Prostate gland (tissue), 2 donors: ENCODE results near the gene PRKD1. TPM values are rescaled to one million over a fixed set of nuclear protein-coding genes. Genes with fewer than 3 reads are reported as not detected.

ENCODE experiments used
- DNase-seq: peaks from one replicate; pipeline ENCODE4 v3.0.0-alpha.2; 2019; ENCODE audit warnings: low spot score
- H3K27ac ChIP-seq, 2 donors: fragments of 200-600 bp; sonication (generic); 2 replicates each; pipeline ENCODE4 v1.5.1; 2017 to 2019
- H3K27me3 ChIP-seq: fragments of 200-600 bp; sonication (generic); replicated peaks from 2 replicates; pipeline ENCODE4 v1.5.1; 2019; ENCODE audit not compliant: insufficient read depth
- H3K36me3 ChIP-seq, 2 donors: fragments of 200-600 bp; sonication (generic); 1 replicate in 1 of 2; 2 replicates in 1 of 2; pipeline versions ENCODE4 v1.5.1 to v1.8.1; 2017 to 2019
- H3K4me1 ChIP-seq: fragments of 200-600 bp; sonication (generic); replicated peaks from 2 replicates; pipeline ENCODE4 v1.5.1; 2019
- H3K4me3 ChIP-seq, 2 donors: fragments of 200-600 bp; sonication (generic); 2 replicates each; pipeline ENCODE4 v1.5.1; 2017 to 2019
- H3K9me3 ChIP-seq: fragments of 200-600 bp; sonication (generic); 2 replicates; pipeline ENCODE4 v1.5.1; 2017
- POLR2A ChIP-seq: fragments of 450-650 bp; IDR thresholded peaks from one replicate; pipeline ENCODE4 v1.6.1; 2016; ENCODE audit warnings: antibody characterized with exemption, mild to moderate bottlenecking
- POLR2AphosphoS5 ChIP-seq: sonication (generic); formaldehyde crosslinking; IDR thresholded peaks from one replicate; pipeline ENCODE4 v1.6.1; 2017; ENCODE audit warnings: antibody characterized with exemption
- WGBS: methylation state at CpG from one replicate; pipeline ENCODE4 v1.1.5; 2018; 5-methylcytosine and 5-hydroxymethylcytosine counted together
- intact Hi-C: fragments of 100-400 bp; cut with DNase I; formaldehyde crosslinking; loops from one replicate; pipeline ENCODE4 v1.14.2; 2022
- total RNA-seq, 2 donors: library from RNA; depleted of rRNA; stranded (reverse); fragments of >200 nt; gene quantifications; one replicate each; pipeline ENCODE4 v1.1.0, GENCODE V29; 2016
- TF ChIP-seq, protein P1 (sequence below), 4 experiments: fragments of 200-600 bp in 2 of 4; fragments of 450-650 bp in 2 of 4; sonication (generic) in 2 of 4; IDR thresholded peaks; 1 replicate in 3 of 4; 2 replicates in 1 of 4; pipeline ENCODE4 v1.5.1; 2016 to 2019; ENCODE audit warnings: antibody characterized with exemption in 4 of 4, mild to moderate bottlenecking in 2 of 4, moderate library complexity in 2 of 4

PRKD1 gene
- total RNA-seq, 2 donors from 2014 or later = 45.0 to 82.0 TPM

DNA sequence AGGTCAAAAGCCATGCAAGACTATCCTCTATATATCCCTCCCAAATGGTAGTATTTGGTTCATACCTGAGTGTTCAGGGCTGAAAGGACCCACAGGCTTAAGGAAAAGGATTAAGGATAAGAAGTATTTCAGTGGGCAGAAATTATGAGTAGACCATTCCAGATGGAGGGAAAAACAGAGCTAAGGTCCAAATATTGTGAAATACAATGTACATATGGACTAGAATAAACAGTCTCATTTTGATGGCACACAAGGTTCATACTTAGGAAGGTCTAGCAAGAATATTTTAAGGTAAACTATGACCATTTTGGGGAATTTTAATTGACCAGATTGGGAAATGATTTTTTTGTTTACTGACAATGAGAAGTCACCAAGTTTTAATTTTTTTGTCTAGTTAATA, 124.6 kb downstream of the PRKD1 start:
- H3K36me3 ChIP-seq = no peaks in the 10 kb centered on the region
- DNase-seq = no peak
- H3K27ac ChIP-seq = no peak overlapping the region
- H3K4me1 ChIP-seq = no peaks in the 10 kb centered on the region
- H3K27me3 ChIP-seq = no peaks in the 10 kb centered on the region
- intact Hi-C loops = no loop called here
- no peaks in the 10 kb centered on the region for H3K9me3 ChIP-seq
- TF ChIP-seq, protein P1, sequence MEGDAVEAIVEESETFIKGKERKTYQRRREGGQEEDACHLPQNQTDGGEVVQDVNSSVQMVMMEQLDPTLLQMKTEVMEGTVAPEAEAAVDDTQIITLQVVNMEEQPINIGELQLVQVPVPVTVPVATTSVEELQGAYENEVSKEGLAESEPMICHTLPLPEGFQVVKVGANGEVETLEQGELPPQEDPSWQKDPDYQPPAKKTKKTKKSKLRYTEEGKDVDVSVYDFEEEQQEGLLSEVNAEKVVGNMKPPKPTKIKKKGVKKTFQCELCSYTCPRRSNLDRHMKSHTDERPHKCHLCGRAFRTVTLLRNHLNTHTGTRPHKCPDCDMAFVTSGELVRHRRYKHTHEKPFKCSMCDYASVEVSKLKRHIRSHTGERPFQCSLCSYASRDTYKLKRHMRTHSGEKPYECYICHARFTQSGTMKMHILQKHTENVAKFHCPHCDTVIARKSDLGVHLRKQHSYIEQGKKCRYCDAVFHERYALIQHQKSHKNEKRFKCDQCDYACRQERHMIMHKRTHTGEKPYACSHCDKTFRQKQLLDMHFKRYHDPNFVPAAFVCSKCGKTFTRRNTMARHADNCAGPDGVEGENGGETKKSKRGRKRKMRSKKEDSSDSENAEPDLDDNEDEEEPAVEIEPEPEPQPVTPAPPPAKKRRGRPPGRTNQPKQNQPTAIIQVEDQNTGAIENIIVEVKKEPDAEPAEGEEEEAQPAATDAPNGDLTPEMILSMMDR (IDR thresholded peaks at IDR 0.05) = no peak
- TF ChIP-seq POLR2A (no peak), POLR2AphosphoS5 (no peak)
- no peak overlapping the region for H3K4me3 ChIP-seq

DNA sequence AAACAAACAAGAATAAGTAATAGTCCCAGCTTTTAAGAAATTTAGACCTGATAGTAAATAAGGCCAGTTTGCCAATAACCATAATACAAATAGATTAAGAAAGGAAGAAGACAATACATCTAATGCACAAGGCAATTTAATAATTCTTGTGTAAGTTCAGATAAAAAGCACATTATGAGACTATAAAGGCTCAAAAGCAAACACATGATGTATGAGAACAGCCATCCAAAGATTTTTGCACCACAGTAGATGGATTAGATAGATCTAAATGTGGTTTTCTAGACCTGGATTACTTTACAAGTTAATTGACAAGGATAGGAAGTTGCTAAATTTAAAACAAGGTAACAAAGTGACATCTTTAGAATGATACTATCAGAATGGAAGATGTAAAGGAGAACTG, 125.4 kb downstream of the PRKD1 start:
- no peak overlapping the region for H3K4me3 ChIP-seq
- intact Hi-C loops = no loop called here

DNA sequence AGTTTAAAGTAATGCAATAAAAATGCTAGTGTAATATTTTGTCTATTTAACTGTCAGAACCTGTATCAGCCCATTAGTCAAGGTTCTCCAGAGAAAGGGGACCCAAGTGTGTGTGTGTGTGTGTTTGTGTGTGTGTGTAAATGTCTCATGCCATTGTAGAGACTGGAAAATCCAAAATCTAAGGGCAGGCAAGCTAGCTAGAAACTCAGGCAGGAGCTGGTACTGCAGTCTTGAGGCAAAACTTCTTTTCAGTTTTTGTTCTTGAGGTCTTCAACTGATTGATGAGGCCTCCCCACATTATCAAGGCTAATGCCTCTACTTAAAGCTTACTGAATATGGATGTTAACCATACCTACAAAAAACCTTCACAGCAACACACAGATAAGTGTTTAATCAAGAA, 126.7 kb downstream of the PRKD1 start:
- intact Hi-C loops = no loop called here
- no peak for DNase-seq
- Histone ChIP-seq H3K9me3 (no peaks in the 10 kb centered on the region), H3K4me3 (no peak overlapping the region), H3K27ac (no peak overlapping the region), H3K27me3 (no peaks in the 10 kb centered on the region), H3K36me3 (no peaks in the 10 kb centered on the region), H3K4me1 (no peaks in the 10 kb centered on the region)
- no peak for TF ChIP-seq POLR2A
- no peak for TF ChIP-seq POLR2AphosphoS5
- TF ChIP-seq, protein P1 (IDR thresholded peaks at IDR 0.05) = no peak

More for the DNA sequence above, 125.4 kb downstream of the PRKD1 start:
- no peaks in the 10 kb centered on the region for H3K36me3 ChIP-seq
- H3K9me3 ChIP-seq = no peaks in the 10 kb centered on the region
- no peaks in the 10 kb centered on the region for H3K27me3 ChIP-seq
- no peak for DNase-seq
- H3K27ac ChIP-seq = no peak overlapping the region
- TF ChIP-seq, protein P1 (IDR thresholded peaks at IDR 0.05) = no peak
- TF ChIP-seq POLR2AphosphoS5 (no peak), POLR2A (no peak)
- no peaks in the 10 kb centered on the region for H3K4me1 ChIP-seq

DNA sequence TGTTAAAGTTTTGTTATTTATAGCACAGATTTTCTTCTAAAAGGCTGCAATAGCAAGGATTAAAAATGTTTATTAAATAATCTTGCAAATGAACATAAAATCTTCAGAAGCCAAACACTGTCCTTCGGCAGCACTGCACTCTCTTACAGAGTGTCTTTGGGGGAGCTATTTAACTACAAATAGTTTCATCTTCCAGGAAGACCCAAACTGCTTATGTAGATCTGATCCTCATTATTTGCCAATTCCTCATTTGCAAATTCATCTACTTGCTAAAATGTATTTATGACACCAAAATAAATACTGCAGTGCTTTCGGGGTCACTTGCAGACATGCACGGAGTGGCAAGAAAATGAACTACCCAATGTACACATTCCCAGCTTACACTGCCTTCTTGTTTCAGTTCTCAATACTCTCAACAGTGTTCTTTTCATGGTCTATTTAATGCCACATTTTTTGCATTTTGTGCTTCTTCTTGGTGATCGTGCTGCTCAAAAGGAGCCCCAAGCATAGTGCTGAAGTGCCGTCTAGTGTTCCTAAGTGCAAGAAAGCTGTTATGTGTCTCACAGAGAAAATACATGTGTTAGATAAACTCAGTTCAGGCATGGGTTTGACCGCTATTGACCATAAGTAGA, 128.1 kb downstream of the PRKD1 start:
- Histone ChIP-seq H3K36me3 (no peaks in the 10 kb centered on the region), H3K27me3 (no peaks in the 10 kb centered on the region), H3K27ac (no peak overlapping the region), H3K9me3 (no peaks in the 10 kb centered on the region), H3K4me3 (no peak overlapping the region), H3K4me1 (no peaks in the 10 kb centered on the region)
- WGBS = 58% methylated on average over 6 of the region's 6 CpGs
- TF ChIP-seq POLR2A (no peak), POLR2AphosphoS5 (no peak)
- TF ChIP-seq, protein P1 (IDR thresholded peaks at IDR 0.05) = no peak
- no peak for DNase-seq
- intact Hi-C loops = no loop called here

GRCh38 chr14:29798811-29799210, 128.8 kb downstream of the PRKD1 start:
- 93% methylated on average over 2 of the region's 2 CpGs for WGBS
- no peak for DNase-seq
- H3K27me3 ChIP-seq = no peaks in the 10 kb centered on the region
- intact Hi-C loops = no loop called here
- H3K4me3 ChIP-seq = no peak overlapping the region
- H3K36me3 ChIP-seq = no peaks in the 10 kb centered on the region
- H3K27ac ChIP-seq = no peak overlapping the region
- H3K4me1 ChIP-seq = no peaks in the 10 kb centered on the region
- no peak for TF ChIP-seq POLR2A
- TF ChIP-seq, protein P1 (IDR thresholded peaks at IDR 0.05) = no peak
- H3K9me3 ChIP-seq = no peaks in the 10 kb centered on the region
